Endothelial cell of umbilical vein (primary cell): Measurements from ENCODE around the gene PPM1J. TPM values are rescaled to one million over a fixed set of nuclear protein-coding genes. Genes with fewer than 3 reads are reported as not detected.

Source experiments
- BruUV-seq: library from RNA; stranded (reverse); fragments of 400-500 nt; replicated peaks from 2 replicates; lab custom pipeline; 2021; lab: Mats Ljungman, UMichigan
- CTCF ChIA-PET: fragments of 300-600, 350-600 bp; sonication (Branson Sonifier 250); formaldehyde crosslinking; loops from one replicate; lab custom pipeline; 2021; ENCODE audit warnings: antibody characterized with exemption, inconsistent platforms; lab: Charles Lee
- POLR2A ChIA-PET: fragments of 300-600, 350-600 bp; sonication (Branson Sonifier 250); formaldehyde crosslinking; loops from one replicate; lab custom pipeline; 2021; ENCODE audit warnings: antibody characterized with exemption, inconsistent platforms; lab: Charles Lee
- DNase-seq: peaks from one replicate; pipeline ENCODE4 v3.0.0-alpha.2; 2011; ENCODE audit warnings: low read depth, low spot score
- FAIRE-seq: peaks from 2 replicates; lab custom pipeline; 2011; peaks lifted over from hg19 to GRCh38; lab: Jason Lieb, UNC
- H2AFZ ChIP-seq: 2 replicates; pipeline ENCODE4 v1.6.0; 2012; ENCODE audit warnings: low read depth, low read length, control low read depth, inconsistent platforms
- H3K27ac ChIP-seq: 2 replicates; pipeline ENCODE4 v1.5.1; 2011; ENCODE audit warnings: low read depth, mild to moderate bottlenecking, control low read depth, low read length, moderate library complexity; ENCODE audit not compliant: insufficient read depth
- H3K27me3 ChIP-seq, 2 experiments: 2 replicates each; pipeline versions ENCODE4 v1.6.0 to v1.6.1; 2011; ENCODE audit warnings: low read length in 2 of 2, mixed read lengths in 1 of 2; ENCODE audit not compliant: control insufficient read depth in 2 of 2, insufficient read depth in 2 of 2
- H3K36me3 ChIP-seq, 2 experiments: 2 replicates in 1 of 2; 3 replicates in 1 of 2; pipeline ENCODE4 v1.5.1; 2011; ENCODE audit warnings: low read length in 2 of 2, mild to moderate bottlenecking in 1 of 2, moderate library complexity in 1 of 2; ENCODE audit not compliant: control insufficient read depth in 2 of 2, insufficient read depth in 2 of 2; ENCODE audit errors: extremely low read depth in 1 of 2
- H3K4me1 ChIP-seq: 3 replicates; pipeline ENCODE4 v1.5.1; 2011; ENCODE audit warnings: mild to moderate bottlenecking, low read length; ENCODE audit not compliant: control insufficient read depth, insufficient read depth; ENCODE audit errors: extremely low read depth
- H3K4me2 ChIP-seq: 2 replicates; pipeline ENCODE4 v1.6.1; 2011; ENCODE audit warnings: low read length, control low read depth, mixed read lengths; ENCODE audit not compliant: insufficient read depth
- H3K4me3 ChIP-seq, 3 experiments: fragments of 200-600 bp in 1 of 3; sonication (generic), shearing (Covaris generic) in 1 of 3; replicated peaks in 1 of 3; 2 replicates each; pipeline ENCODE4 v1.5.1; 2011 to 2016; ENCODE audit warnings: control low read depth in 3 of 3, low read length in 3 of 3, mild to moderate bottlenecking in 2 of 3, inconsistent platforms in 1 of 3, low read depth in 1 of 3, moderate library complexity in 1 of 3; ENCODE audit not compliant: insufficient read depth in 1 of 3
- H3K79me2 ChIP-seq: 2 replicates; pipeline ENCODE4 v1.6.0; 2012; ENCODE audit warnings: low read length, inconsistent platforms; ENCODE audit not compliant: control insufficient read depth, insufficient read depth
- H3K9ac ChIP-seq: replicated peaks from 2 replicates; pipeline ENCODE3; 2011; ENCODE audit warnings: low read length, control low read depth; ENCODE audit not compliant: insufficient read depth; ENCODE audit errors: extremely low read depth
- H3K9me1 ChIP-seq: replicated peaks from 3 replicates; pipeline ENCODE4 v1.6.0; 2011; ENCODE audit warnings: mild to moderate bottlenecking, low read length; ENCODE audit not compliant: control insufficient read depth, insufficient read depth; ENCODE audit errors: extremely low read depth
- H3K9me3 ChIP-seq: replicated peaks from 2 replicates; pipeline ENCODE4 v1.5.1; 2012; ENCODE audit warnings: low read length, inconsistent platforms; ENCODE audit not compliant: control insufficient read depth, insufficient read depth
- H4K20me1 ChIP-seq: replicated peaks from 2 replicates; pipeline ENCODE3; 2011; ENCODE audit warnings: mild to moderate bottlenecking, low read length; ENCODE audit not compliant: control insufficient read depth, insufficient read depth; ENCODE audit errors: extremely low read depth
- EZH2 ChIP-seq: IDR thresholded peaks from 2 replicates; pipeline ENCODE4 v1.6.1; 2012; ENCODE audit warnings: borderline replicate concordance, low read depth, mild to moderate bottlenecking, moderate library complexity, low read length, inconsistent platforms; ENCODE audit not compliant: severe bottlenecking
- FOS ChIP-seq: IDR thresholded peaks from 2 replicates; pipeline ENCODE4 v1.6.1; 2011; ENCODE audit warnings: mild to moderate bottlenecking, low read length, moderate library complexity, borderline replicate concordance; ENCODE audit not compliant: insufficient read depth
- GATA2 ChIP-seq: IDR thresholded peaks from 2 replicates; pipeline ENCODE4 v1.7.0; 2011; ENCODE audit warnings: low read depth, mild to moderate bottlenecking, moderate library complexity, mixed read lengths, low read length; ENCODE audit not compliant: insufficient read length, insufficient read depth
- JUN ChIP-seq: IDR thresholded peaks from 2 replicates; pipeline ENCODE4 v1.6.1; 2011; ENCODE audit warnings: borderline replicate concordance, low read depth; ENCODE audit not compliant: insufficient read length, insufficient read depth
- MYC ChIP-seq: IDR thresholded peaks from one replicate; pipeline ENCODE4 v1.6.1; 2011; ENCODE audit warnings: mild to moderate bottlenecking, low read depth, low read length
- POLR2A ChIP-seq: IDR thresholded peaks from 2 replicates; pipeline ENCODE4 v1.6.1; 2012; ENCODE audit warnings: low read depth, mild to moderate bottlenecking, control low read depth, low read length
- POLR2AphosphoS5 ChIP-seq: IDR thresholded peaks from 2 replicates; pipeline ENCODE4 v1.6.1; 2012; ENCODE audit warnings: low read depth, mild to moderate bottlenecking, control low read depth, low read length, moderate library complexity; ENCODE audit not compliant: insufficient read depth
- dilution Hi-C: fragments of 300-500 bp; cut with MboI; formaldehyde crosslinking; loops from one replicate; pipeline ENCODE4 v1.15.0; 2019; ENCODE audit warnings: low sequenced_read_pairs; ENCODE audit not compliant: extremely low pct_ligation_motif_present
- intact Hi-C: fragments of 100-400 bp; cut with micrococcal nuclease; formaldehyde crosslinking; loops from one replicate; pipeline ENCODE4 v1.10.0; 2022
- polyA plus RNA-seq, 4 experiments: library from polyadenylated mRNA; depleted of rRNA in 3 of 4; stranded (reverse) in 3 of 4; unstranded in 1 of 4; fragments of >200 nt; gene quantifications; 2 replicates each; pipeline versions ENCODE4 v1.2.1 to v1.2.3, GENCODE V29; 2011 to 2012; ENCODE audit warnings: missing spikeins in 1 of 4
- total RNA-seq: library from RNA; stranded (reverse); gene quantifications from 2 replicates; pipeline ENCODE4 v1.2.3, GENCODE V29; 2021
- TF ChIP-seq, protein P1 (sequence below), 2 donors: IDR thresholded peaks; 1 replicate in 1 of 2; 2 replicates in 1 of 2; pipeline ENCODE4 v1.5.1; 2011; ENCODE audit warnings: low read length in 2 of 2, mild to moderate bottlenecking in 2 of 2, moderate library complexity in 2 of 2, control low read depth in 1 of 2, inconsistent platforms in 1 of 2, low read depth in 1 of 2; ENCODE audit not compliant: insufficient read depth in 1 of 2; ENCODE audit errors: extremely low read depth in 1 of 2
- TF ChIP-seq, protein P2 (sequence below): IDR thresholded peaks from 2 replicates; pipeline ENCODE4 v1.6.1; 2011; ENCODE audit not compliant: insufficient read depth, insufficient read length

The PPM1J gene
- total and polyA plus RNA-seq, 2 donors (not counting 3 experiments of a cell fraction or from before 2014, with no cell fraction given) = 1.7 to 3.1 TPM

DNA sequence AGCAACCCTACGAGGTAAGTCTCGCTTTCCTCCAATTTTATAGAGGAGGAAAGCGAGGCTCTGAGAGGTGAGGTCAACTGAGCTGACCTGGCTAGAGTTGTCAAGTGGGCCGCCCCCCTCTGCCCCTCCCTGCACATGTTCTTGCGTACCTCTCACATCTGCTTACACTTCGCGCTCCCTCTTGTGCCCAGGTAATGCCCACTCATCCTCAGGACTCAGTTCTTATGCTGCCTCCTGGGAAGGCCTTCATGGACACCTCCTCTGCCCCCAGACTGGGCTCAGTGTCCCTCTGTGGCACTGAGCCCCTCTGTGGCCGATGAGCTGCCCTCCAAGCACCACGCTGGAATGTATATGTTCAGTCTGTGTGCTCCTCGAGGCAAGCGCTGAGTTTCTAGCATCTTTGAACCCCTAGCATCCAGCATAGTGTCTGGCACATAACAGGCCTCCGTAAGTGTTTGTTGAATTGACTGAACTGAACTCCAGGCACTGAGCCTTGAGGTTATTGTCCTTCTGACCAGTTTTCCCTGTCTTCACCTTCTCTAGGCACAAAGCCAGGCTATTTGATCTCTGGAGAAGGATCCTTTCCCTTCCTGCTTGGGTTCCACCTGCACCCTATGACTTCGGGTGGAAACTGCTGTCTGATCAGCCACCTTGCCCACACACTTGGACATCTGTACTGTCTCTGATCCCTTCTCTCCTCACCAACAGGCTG, 27.2 kb downstream of the PPM1J start:
- Histone ChIP-seq H3K9ac (no peak overlapping the region), H3K9me1 (no peaks in the 10 kb centered on the region), H3K36me3 (peaks cover 4 to 12% of the 10 kb centered on the region in 2 experiments), H3K27ac (no peak overlapping the region), H3K4me1 (no peaks in the 10 kb centered on the region), H3K79me2 (no peaks in the 10 kb centered on the region), H3K4me3 (no peak overlapping the region), H2AFZ (no peak overlapping the region), H3K4me2 (no peak overlapping the region), H4K20me1 (no peaks in the 10 kb centered on the region), H3K9me3 (no peaks in the 10 kb centered on the region), H3K27me3 (no peaks in the 10 kb centered on the region)
- BruUV-seq = no TSS peak
- dilution Hi-C loops = no loop called here
- TF ChIP-seq, protein P1, sequence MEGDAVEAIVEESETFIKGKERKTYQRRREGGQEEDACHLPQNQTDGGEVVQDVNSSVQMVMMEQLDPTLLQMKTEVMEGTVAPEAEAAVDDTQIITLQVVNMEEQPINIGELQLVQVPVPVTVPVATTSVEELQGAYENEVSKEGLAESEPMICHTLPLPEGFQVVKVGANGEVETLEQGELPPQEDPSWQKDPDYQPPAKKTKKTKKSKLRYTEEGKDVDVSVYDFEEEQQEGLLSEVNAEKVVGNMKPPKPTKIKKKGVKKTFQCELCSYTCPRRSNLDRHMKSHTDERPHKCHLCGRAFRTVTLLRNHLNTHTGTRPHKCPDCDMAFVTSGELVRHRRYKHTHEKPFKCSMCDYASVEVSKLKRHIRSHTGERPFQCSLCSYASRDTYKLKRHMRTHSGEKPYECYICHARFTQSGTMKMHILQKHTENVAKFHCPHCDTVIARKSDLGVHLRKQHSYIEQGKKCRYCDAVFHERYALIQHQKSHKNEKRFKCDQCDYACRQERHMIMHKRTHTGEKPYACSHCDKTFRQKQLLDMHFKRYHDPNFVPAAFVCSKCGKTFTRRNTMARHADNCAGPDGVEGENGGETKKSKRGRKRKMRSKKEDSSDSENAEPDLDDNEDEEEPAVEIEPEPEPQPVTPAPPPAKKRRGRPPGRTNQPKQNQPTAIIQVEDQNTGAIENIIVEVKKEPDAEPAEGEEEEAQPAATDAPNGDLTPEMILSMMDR (IDR thresholded peaks at IDR 0.05; ENCODE audit: extremely low read depth in 1 of 2, insufficient read depth in 1 of 2, low read depth in 1 of 2, low read length in 2 of 2) = no peak
- TF ChIP-seq POLR2A (no peak), FOS (no peak), JUN (no peak), GATA2 (no peak), MYC (no peak), EZH2 (no peak), POLR2AphosphoS5 (no peak)
- TF ChIP-seq, protein P2, sequence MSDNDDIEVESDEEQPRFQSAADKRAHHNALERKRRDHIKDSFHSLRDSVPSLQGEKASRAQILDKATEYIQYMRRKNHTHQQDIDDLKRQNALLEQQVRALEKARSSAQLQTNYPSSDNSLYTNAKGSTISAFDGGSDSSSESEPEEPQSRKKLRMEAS = no peak
- CTCF ChIA-PET = interaction anchor here (1.5 kb wide), 1 partner anchor 15 kb away, joined by 4 read pairs; no protein-coding TSS in a partner anchor
- POLR2A ChIA-PET = no interaction called here
- intact Hi-C loops = no loop called here
- FAIRE-seq (no peak), DNase-seq (no peak)
